H9 (cell line): Measurements from ENCODE around the gene VASH2. TPM values are rescaled to one million over a fixed set of nuclear protein-coding genes. Genes with fewer than 3 reads are reported as not detected.

Experiments
- DNase-seq: peaks from one replicate; pipeline ENCODE4 v3.0.0-alpha.2; 2017
- H2AFZ ChIP-seq: one replicate; pipeline ENCODE4 v1.6.1; 2013; ENCODE audit warnings: mild to moderate bottlenecking, low read length, control low read depth, moderate library complexity
- H2AK5ac ChIP-seq: 2 replicates; pipeline ENCODE4 v1.6.1; 2013; ENCODE audit warnings: low read length, control low read depth, mixed read lengths; ENCODE audit not compliant: insufficient read length
- H2BK120ac ChIP-seq: one replicate; pipeline ENCODE4 v1.6.1; 2013; ENCODE audit warnings: low read depth, mild to moderate bottlenecking, low read length, control low read depth, inconsistent platforms; ENCODE audit not compliant: poor library complexity, severe bottlenecking
- H2BK12ac ChIP-seq: 2 replicates; pipeline ENCODE4 v1.6.1; 2013; ENCODE audit warnings: low read length, control low read depth, mixed read lengths, low read depth; ENCODE audit not compliant: insufficient read length
- H2BK15ac ChIP-seq: 2 replicates; pipeline ENCODE4 v1.6.1; 2013; ENCODE audit warnings: low read depth, low read length, control low read depth
- H2BK20ac ChIP-seq: one replicate; pipeline ENCODE4 v1.6.1; 2013; ENCODE audit warnings: low read depth, mild to moderate bottlenecking, low read length, control low read depth, inconsistent platforms; ENCODE audit not compliant: poor library complexity, severe bottlenecking
- H2BK5ac ChIP-seq: 2 replicates; pipeline ENCODE4 v1.6.1; 2013; ENCODE audit warnings: low read length, control low read depth, mixed read lengths; ENCODE audit not compliant: insufficient read length
- H3K14ac ChIP-seq: 2 replicates; pipeline ENCODE4 v1.6.1; 2013; ENCODE audit warnings: low read length, control low read depth; ENCODE audit not compliant: insufficient read depth
- H3K18ac ChIP-seq: 2 replicates; pipeline ENCODE4 v1.6.1; 2013; ENCODE audit warnings: low read depth, mild to moderate bottlenecking, mixed read lengths, low read length, control low read depth; ENCODE audit not compliant: insufficient read length
- H3K23ac ChIP-seq: 2 replicates; pipeline ENCODE4 v1.6.1; 2013; ENCODE audit warnings: low read length, control low read depth, mixed read lengths, low read depth; ENCODE audit not compliant: insufficient read length
- H3K23me2 ChIP-seq: 2 replicates; pipeline ENCODE4 v1.6.1; 2013; ENCODE audit warnings: low read depth, mild to moderate bottlenecking, mixed read lengths, low read length, control low read depth; ENCODE audit not compliant: insufficient read length, poor library complexity, severe bottlenecking
- H3K27ac ChIP-seq: 2 replicates; pipeline ENCODE4 v1.5.1; 2013; ENCODE audit warnings: low read length, control low read depth, mixed read lengths, low read depth; ENCODE audit not compliant: insufficient read length
- H3K27me3 ChIP-seq: 2 replicates; pipeline ENCODE4 v1.6.1; 2013; ENCODE audit warnings: low read length, control low read depth, inconsistent platforms; ENCODE audit not compliant: insufficient read depth
- H3K4ac ChIP-seq: 2 replicates; pipeline ENCODE4 v1.6.1; 2013; ENCODE audit warnings: low read depth, mild to moderate bottlenecking, control low read depth, inconsistent platforms, low read length, moderate library complexity
- H3K4me1 ChIP-seq: 2 replicates; pipeline ENCODE4 v1.6.1; 2013; ENCODE audit warnings: low read length, control low read depth, inconsistent platforms; ENCODE audit not compliant: insufficient read depth
- H3K4me2 ChIP-seq: 2 replicates; pipeline ENCODE4 v1.6.1; 2013; ENCODE audit warnings: low read length, control low read depth, mixed read lengths; ENCODE audit not compliant: insufficient read length, insufficient read depth
- H3K56ac ChIP-seq: 2 replicates; pipeline ENCODE4 v1.6.1; 2013; ENCODE audit warnings: low read depth, mild to moderate bottlenecking, mixed read lengths, low read length, control low read depth; ENCODE audit not compliant: insufficient read length
- H3K79me1 ChIP-seq: 2 replicates; pipeline ENCODE4 v1.6.1; 2013; ENCODE audit warnings: low read depth, mild to moderate bottlenecking, moderate library complexity, low read length, control low read depth, inconsistent platforms; ENCODE audit not compliant: insufficient read depth, poor library complexity, severe bottlenecking
- H3K79me2 ChIP-seq: 2 replicates; pipeline ENCODE4 v1.6.1; 2013; ENCODE audit warnings: low read length, control low read depth, inconsistent platforms; ENCODE audit not compliant: insufficient read depth
- H3K9ac ChIP-seq: 2 replicates; pipeline ENCODE4 v1.6.1; 2013; ENCODE audit warnings: low read length, control low read depth, mixed read lengths; ENCODE audit not compliant: insufficient read length; ENCODE audit errors: extremely low read depth
- H3K9me3 ChIP-seq: one replicate; pipeline ENCODE4 v1.6.1; 2013; ENCODE audit warnings: low read depth, low read length, inconsistent platforms; ENCODE audit not compliant: control insufficient read depth
- H3T11ph ChIP-seq: one replicate; pipeline ENCODE4 v1.6.1; 2013; ENCODE audit warnings: mild to moderate bottlenecking, low read length, control low read depth, inconsistent platforms
- H4K20me1 ChIP-seq: one replicate; pipeline ENCODE4 v1.6.1; 2013; ENCODE audit not compliant: control insufficient read depth, insufficient read length, insufficient read depth
- H4K5ac ChIP-seq: 2 replicates; pipeline ENCODE4 v1.6.1; 2013; ENCODE audit warnings: low read depth, mild to moderate bottlenecking, mixed read lengths, low read length, control low read depth; ENCODE audit not compliant: insufficient read length
- H4K8ac ChIP-seq: replicated peaks from 2 replicates; pipeline ENCODE4 v1.6.1; 2013; ENCODE audit warnings: low read length, control low read depth, mixed read lengths, low read depth; ENCODE audit not compliant: insufficient read length
- H4K91ac ChIP-seq: 2 replicates; pipeline ENCODE4 v1.6.1; 2013; ENCODE audit warnings: low read depth, mild to moderate bottlenecking, moderate library complexity, mixed read lengths, low read length, control low read depth; ENCODE audit not compliant: insufficient read length
- H3K27ac Mint-ChIP-seq, 3 experiments: 2 replicates in 2 of 3; 3 replicates in 1 of 3; pipeline ENCODE4 v1.8.0; 2020 to 2021; ENCODE audit warnings: mixed read lengths in 3 of 3, mild to moderate bottlenecking in 1 of 3, moderate library complexity in 1 of 3
- H3K27me3 Mint-ChIP-seq: 2 replicates; pipeline ENCODE4 v1.8.0; 2021; ENCODE audit warnings: low read depth, mild to moderate bottlenecking, moderate library complexity, mixed read lengths
- H3K36me3 Mint-ChIP-seq, 3 experiments: 2 replicates in 2 of 3; 3 replicates in 1 of 3; pipeline ENCODE4 v1.8.0; 2020 to 2021; ENCODE audit warnings: low read depth in 3 of 3, mixed read lengths in 3 of 3; ENCODE audit not compliant: insufficient read depth in 1 of 3
- H3K4me1 Mint-ChIP-seq, 2 experiments: 2 replicates each; pipeline ENCODE4 v1.8.0; 2020; ENCODE audit warnings: mixed read lengths in 2 of 2
- H3K4me3 Mint-ChIP-seq, 2 experiments: 2 replicates in 1 of 2; 3 replicates in 1 of 2; pipeline ENCODE4 v1.8.0; 2020 to 2021; ENCODE audit warnings: mild to moderate bottlenecking in 2 of 2, mixed read lengths in 2 of 2, moderate library complexity in 1 of 2
- H3K9me3 Mint-ChIP-seq, 2 experiments: 2 replicates in 1 of 2; 3 replicates in 1 of 2; pipeline ENCODE4 v1.8.0; 2020; ENCODE audit warnings: mild to moderate bottlenecking in 2 of 2, mixed read lengths in 2 of 2, moderate library complexity in 1 of 2
- WGBS: extraction: QIAGEN DNeasy Blood & Tissue Kit; methylation state at CpG from one replicate; pipeline ENCODE4 v1.1.7; 2013; ENCODE audit warnings: missing lambda C conversion rate, low lambda C conversion rate, mixed read lengths; ENCODE audit not compliant: insufficient read length; ENCODE audit errors: extremely low coverage; 5-methylcytosine and 5-hydroxymethylcytosine counted together
- total RNA-seq: library from RNA; stranded (reverse); gene quantifications from 2 replicates; pipeline ENCODE4 v1.2.1, GENCODE V29; 2021
- TF ChIP-seq, protein P1 (sequence below): fragments of 200-600 bp; sonication (generic); conservative IDR thresholded peaks from 3 replicates; pipeline ENCODE4 v1.8.0; 2021; ENCODE audit warnings: antibody characterized with exemption, mild to moderate bottlenecking

VASH2 gene
- total RNA-seq, 1 experiment from 2014 or later, result 76.1 TPM

GRCh38 chr1:212967801-212968200 lies 17.5 kb downstream of the VASH2 start:
- Histone ChIP-seq H3K9ac (no peak overlapping the region), H3K23me2 (no peaks in the 10 kb centered on the region), H3T11ph (no peak overlapping the region), H2BK5ac (no peak overlapping the region), H4K20me1 (no peaks in the 10 kb centered on the region), H3K9me3 (no peaks in the 10 kb centered on the region), H3K14ac (no peak overlapping the region), H3K4me1 (peaks cover 12% of the 10 kb centered on the region; the same call in 1 of the 2 replicates), H4K91ac (no peak overlapping the region), H3K23ac (no peak overlapping the region), H4K5ac (no peak overlapping the region), H2BK15ac (no peak overlapping the region), H2AK5ac (no peak overlapping the region), H3K27me3 (no peaks in the 10 kb centered on the region), H3K79me1 (no peaks in the 10 kb centered on the region), H2BK12ac (no peak overlapping the region), H3K18ac (no peak overlapping the region), H3K56ac (no peak overlapping the region), H3K4me2 (no peak overlapping the region), H3K27ac (no peak overlapping the region), H3K79me2 (no peaks in the 10 kb centered on the region), H2AFZ (no peak overlapping the region), H2BK20ac (no peak overlapping the region), H2BK120ac (no peak overlapping the region), H4K8ac (no peak overlapping the region), H3K4ac (no peak overlapping the region)
- TF ChIP-seq, protein P1, sequence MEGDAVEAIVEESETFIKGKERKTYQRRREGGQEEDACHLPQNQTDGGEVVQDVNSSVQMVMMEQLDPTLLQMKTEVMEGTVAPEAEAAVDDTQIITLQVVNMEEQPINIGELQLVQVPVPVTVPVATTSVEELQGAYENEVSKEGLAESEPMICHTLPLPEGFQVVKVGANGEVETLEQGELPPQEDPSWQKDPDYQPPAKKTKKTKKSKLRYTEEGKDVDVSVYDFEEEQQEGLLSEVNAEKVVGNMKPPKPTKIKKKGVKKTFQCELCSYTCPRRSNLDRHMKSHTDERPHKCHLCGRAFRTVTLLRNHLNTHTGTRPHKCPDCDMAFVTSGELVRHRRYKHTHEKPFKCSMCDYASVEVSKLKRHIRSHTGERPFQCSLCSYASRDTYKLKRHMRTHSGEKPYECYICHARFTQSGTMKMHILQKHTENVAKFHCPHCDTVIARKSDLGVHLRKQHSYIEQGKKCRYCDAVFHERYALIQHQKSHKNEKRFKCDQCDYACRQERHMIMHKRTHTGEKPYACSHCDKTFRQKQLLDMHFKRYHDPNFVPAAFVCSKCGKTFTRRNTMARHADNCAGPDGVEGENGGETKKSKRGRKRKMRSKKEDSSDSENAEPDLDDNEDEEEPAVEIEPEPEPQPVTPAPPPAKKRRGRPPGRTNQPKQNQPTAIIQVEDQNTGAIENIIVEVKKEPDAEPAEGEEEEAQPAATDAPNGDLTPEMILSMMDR, result peak; percentile 78
- Mint-ChIP-seq H3K27ac (peak overlapping the region; percentile 2 to 91 (median 79); a peak in 5 of 7 replicates), H3K9me3 (no peaks in the 10 kb centered on the region), H3K27me3 (no peaks in the 10 kb centered on the region; the same call in 1 of the 2 replicates), H3K36me3 (peaks cover 73 to 98% (median 88%) of the 10 kb centered on the region in 3 experiments), H3K4me1 (peaks cover 39 to 45% of the 10 kb centered on the region in 2 experiments), H3K4me3 (no peak overlapping the region; a peak in 1 of 5 replicates)
- DNase-seq, result peak; percentile 83
- WGBS, result no CpG with 5 or more reads among the region's 8 CpGs
